ENCODE results near the gene LIMCH1.

The LIMCH1 gene

DNA sequence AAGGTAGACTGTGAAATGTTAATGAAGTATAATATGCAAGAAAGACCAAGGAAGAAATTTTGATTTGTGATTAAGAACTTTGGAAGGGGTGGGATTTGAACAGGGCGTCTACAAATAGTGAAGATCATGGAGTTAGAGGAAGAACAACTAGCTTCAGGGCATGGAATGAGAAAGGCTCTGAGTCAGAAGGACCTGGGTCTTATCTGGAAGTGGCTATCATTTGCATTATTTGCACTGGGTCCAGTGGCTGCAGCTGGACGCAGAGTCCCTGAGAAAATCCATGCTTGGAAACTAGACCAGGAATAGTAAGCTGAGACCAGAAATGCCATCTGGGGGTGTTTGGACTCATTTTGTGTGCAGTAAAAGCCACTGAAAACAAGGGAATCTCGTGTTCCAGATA is 4.3 kb upstream of the LIMCH1 start:
- no peak for TF ChIP-seq POLR2A (IDR thresholded peaks at IDR 0.05; ENCODE audit: extremely low read depth, insufficient read length)
- TF ChIP-seq, protein P1, sequence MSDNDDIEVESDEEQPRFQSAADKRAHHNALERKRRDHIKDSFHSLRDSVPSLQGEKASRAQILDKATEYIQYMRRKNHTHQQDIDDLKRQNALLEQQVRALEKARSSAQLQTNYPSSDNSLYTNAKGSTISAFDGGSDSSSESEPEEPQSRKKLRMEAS (IDR thresholded peaks at IDR 0.05; ENCODE audit: low read depth, low read length) = no peak
- TF ChIP-seq, protein P2, sequence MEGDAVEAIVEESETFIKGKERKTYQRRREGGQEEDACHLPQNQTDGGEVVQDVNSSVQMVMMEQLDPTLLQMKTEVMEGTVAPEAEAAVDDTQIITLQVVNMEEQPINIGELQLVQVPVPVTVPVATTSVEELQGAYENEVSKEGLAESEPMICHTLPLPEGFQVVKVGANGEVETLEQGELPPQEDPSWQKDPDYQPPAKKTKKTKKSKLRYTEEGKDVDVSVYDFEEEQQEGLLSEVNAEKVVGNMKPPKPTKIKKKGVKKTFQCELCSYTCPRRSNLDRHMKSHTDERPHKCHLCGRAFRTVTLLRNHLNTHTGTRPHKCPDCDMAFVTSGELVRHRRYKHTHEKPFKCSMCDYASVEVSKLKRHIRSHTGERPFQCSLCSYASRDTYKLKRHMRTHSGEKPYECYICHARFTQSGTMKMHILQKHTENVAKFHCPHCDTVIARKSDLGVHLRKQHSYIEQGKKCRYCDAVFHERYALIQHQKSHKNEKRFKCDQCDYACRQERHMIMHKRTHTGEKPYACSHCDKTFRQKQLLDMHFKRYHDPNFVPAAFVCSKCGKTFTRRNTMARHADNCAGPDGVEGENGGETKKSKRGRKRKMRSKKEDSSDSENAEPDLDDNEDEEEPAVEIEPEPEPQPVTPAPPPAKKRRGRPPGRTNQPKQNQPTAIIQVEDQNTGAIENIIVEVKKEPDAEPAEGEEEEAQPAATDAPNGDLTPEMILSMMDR (IDR thresholded peaks at IDR 0.05; ENCODE audit: low read depth, low read length) = no peak
- TF ChIP-seq MYC (IDR thresholded peaks at IDR 0.05; ENCODE audit: low read depth, low read length) = no peak
- no peak for DNase-seq (ENCODE audit: low read depth)
- H3K4me3 ChIP-seq (ENCODE audit: low read depth, low read length) = no peak overlapping the region

DNA sequence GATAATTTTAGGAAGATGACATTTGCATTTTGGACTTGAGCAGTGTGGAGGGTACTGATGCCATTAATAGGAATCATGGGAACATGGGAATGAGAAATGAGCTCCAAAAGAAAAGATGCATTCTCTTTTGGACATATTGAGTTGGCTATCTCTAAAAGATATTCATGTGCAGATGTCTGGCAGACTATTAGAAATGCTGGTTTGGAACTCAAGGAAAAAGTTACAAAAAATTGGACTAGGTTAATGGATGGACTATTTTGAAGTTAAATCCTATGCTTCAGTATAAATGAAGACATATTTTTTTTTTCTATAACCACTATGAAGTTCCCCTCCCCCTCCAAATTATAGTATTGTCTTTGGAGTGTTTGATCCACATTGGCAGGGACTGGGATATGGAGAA is 3.6 kb upstream of the LIMCH1 start:
- no peak overlapping the region for H3K4me3 ChIP-seq (ENCODE audit: low read depth, low read length)
- no peak for DNase-seq (ENCODE audit: low read depth)
- TF ChIP-seq, protein P1 (IDR thresholded peaks at IDR 0.05; ENCODE audit: low read depth, low read length) = no peak
- no peak for TF ChIP-seq MYC (IDR thresholded peaks at IDR 0.05; ENCODE audit: low read depth, low read length)
- TF ChIP-seq, protein P2 (IDR thresholded peaks at IDR 0.05; ENCODE audit: low read depth, low read length) = no peak
- TF ChIP-seq POLR2A (IDR thresholded peaks at IDR 0.05; ENCODE audit: extremely low read depth, insufficient read length) = no peak

DNA sequence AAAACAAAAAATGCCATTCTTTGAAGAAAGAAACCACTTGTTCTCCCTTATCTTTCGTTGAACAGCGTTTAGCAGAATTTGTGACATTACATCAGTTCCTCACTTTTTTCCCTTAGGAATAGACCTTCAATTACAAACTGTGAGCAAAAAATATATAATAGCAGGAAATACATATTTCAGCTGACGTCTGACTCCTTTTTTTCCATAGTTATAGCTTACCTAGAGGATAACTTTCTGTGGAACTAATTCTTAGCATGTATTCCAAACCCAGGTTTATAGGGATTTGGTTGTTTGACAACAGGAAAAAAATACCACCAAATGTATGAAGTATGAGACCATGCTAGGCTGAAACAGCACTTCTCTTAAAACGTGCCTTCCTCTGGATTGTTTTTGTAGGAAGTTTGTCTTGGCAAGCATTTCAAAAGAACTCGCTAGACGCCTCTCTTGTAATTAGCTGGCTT is 2.0 kb upstream of the LIMCH1 start:
- TF ChIP-seq, protein P1 (IDR thresholded peaks at IDR 0.05; ENCODE audit: low read depth, low read length) = no peak
- TF ChIP-seq, protein P2 (IDR thresholded peaks at IDR 0.05; ENCODE audit: low read depth, low read length) = no peak
- TF ChIP-seq POLR2A (IDR thresholded peaks at IDR 0.05; ENCODE audit: extremely low read depth, insufficient read length) = no peak
- no peak for TF ChIP-seq MYC (IDR thresholded peaks at IDR 0.05; ENCODE audit: low read depth, low read length)

DNA sequence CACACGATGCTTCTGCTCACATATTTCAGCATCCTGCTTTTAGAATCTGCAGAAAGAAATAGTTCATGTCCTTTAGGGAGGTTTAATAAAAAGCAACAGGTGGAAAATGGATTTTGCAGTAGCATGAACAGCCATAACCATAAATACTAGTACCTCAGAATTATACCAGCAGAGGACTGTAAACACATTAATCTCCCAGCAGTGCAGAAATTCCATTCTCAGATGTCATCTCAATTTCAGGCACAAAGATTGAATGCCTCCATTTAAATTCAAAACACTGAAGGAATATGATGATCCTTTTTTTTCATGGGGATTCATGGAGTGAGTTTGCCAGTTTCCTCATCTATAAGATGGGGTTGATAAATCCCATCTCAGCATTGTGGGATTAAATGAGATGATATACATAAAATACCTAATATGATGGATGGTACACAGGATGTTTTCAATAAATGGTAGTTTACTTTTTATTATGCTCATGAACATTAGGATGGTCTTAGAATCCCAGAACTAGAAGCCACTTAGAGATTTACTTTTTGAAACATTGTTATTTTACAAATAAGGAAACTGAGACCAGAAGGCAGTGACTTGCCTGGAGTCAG is 566 bp upstream of the LIMCH1 start:
- TF ChIP-seq, protein P1 (IDR thresholded peaks at IDR 0.05; ENCODE audit: low read depth, low read length) = no peak
- TF ChIP-seq MYC (IDR thresholded peaks at IDR 0.05; ENCODE audit: low read depth, low read length) = no peak
- TF ChIP-seq, protein P2 (IDR thresholded peaks at IDR 0.05; ENCODE audit: low read depth, low read length) = no peak
- TF ChIP-seq POLR2A (IDR thresholded peaks at IDR 0.05; ENCODE audit: extremely low read depth, insufficient read length) = no peak
- DNase-seq (ENCODE audit: low read depth) = no peak
- H3K4me3 ChIP-seq (ENCODE audit: low read depth, low read length) = no peak overlapping the region

More for the DNA sequence above, 2.0 kb upstream of the LIMCH1 start:
- no peak for DNase-seq (ENCODE audit: low read depth)
- no peak overlapping the region for H3K4me3 ChIP-seq (ENCODE audit: low read depth, low read length)

DNA sequence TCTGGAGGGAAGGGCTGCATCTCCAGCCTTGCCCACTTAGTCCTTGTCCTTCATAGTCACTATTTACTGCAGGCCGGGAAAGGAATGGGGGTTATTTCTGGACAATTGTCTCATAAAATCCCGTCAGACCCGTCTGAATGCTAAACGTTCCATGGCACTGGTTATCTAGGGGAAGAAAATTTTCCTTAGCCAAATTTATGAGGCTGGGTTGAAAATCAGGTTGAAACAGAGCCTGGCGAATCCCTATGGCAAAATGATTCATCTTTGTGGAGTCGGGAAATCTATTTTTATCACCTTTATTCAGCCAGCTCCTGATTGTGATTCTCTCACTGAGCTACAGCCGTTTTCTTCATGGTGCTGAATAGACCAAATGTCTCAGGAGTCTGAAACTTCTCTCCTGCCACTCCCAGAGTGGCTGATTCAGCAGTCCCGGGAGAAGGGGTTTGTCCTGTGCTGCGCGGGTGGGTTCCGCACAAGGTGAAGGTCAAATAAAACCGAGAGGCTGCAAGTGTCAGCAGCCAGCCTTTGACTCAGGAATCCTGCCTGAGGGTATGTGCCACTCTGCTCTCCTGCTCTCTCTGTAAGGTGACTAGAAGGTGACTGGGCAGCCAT is 1.0 kb downstream of the LIMCH1 start:
- TF ChIP-seq, protein P2 (IDR thresholded peaks at IDR 0.05; ENCODE audit: low read depth, low read length) = no peak
- TF ChIP-seq, protein P1 (IDR thresholded peaks at IDR 0.05; ENCODE audit: low read depth, low read length) = no peak
- TF ChIP-seq POLR2A (IDR thresholded peaks at IDR 0.05; ENCODE audit: extremely low read depth, insufficient read length) (no peak), MYC (IDR thresholded peaks at IDR 0.05; ENCODE audit: low read depth, low read length) (no peak)
- no peak for DNase-seq (ENCODE audit: low read depth)
- H3K4me3 ChIP-seq (ENCODE audit: low read depth, low read length) = no peak overlapping the region

Measured in NB4 (cell line).